HepG2 (cell line): ENCODE measurements around the gene PLEKHN1. TPM values are rescaled to one million over a fixed set of nuclear protein-coding genes. Genes with fewer than 3 reads are reported as not detected.
A peak's percentile ranks its signal among the peaks of the same experiment; 100 is the strongest.

Experiments
- ETV5 ChIP-seq: IDR thresholded peaks from 2 replicates; pipeline ENCODE4 v1.6.1; 2018; ENCODE audit warnings: missing biosample characterization, missing genetic modification reagents, inconsistent platforms, borderline replicate concordance
- MNT ChIP-seq: fragments of 450-650 bp; IDR thresholded peaks from 2 replicates; pipeline ENCODE4 v1.6.1; 2016
- NFAT5 ChIP-seq: sonication (generic); formaldehyde crosslinking; IDR thresholded peaks from 2 replicates; pipeline ENCODE4 v1.4.0; 2020; ENCODE audit warnings: missing genetic modification reagents
- PHB2 ChIP-seq: fragments of 450-650 bp; IDR thresholded peaks from 2 replicates; pipeline ENCODE4 v1.6.1; 2018; ENCODE audit not compliant: partially characterized antibody
- RARA ChIP-seq: IDR thresholded peaks from 2 replicates; pipeline ENCODE4 v1.6.1; 2016; ENCODE audit warnings: missing genetic modification reagents, missing compliant biosample characterization
- RXRA ChIP-seq: sonication (generic); formaldehyde crosslinking; IDR thresholded peaks from 2 replicates; pipeline ENCODE4 v1.5.1; 2020; ENCODE audit warnings: missing genetic modification reagents
- SAP130 ChIP-seq: IDR thresholded peaks from 2 replicates; pipeline ENCODE4 v1.6.1; 2016; ENCODE audit warnings: low read depth
- ZFP36L1 ChIP-seq: sonication (generic); formaldehyde crosslinking; IDR thresholded peaks from 2 replicates; pipeline ENCODE4 v1.8.0; 2022; ENCODE audit warnings: mild to moderate bottlenecking, missing genetic modification reagents, moderate library complexity
- ZFP37 ChIP-seq: sonication (generic); formaldehyde crosslinking; IDR thresholded peaks from 2 replicates; pipeline ENCODE4 v1.4.0; 2020; ENCODE audit warnings: missing genetic modification reagents, borderline replicate concordance
- ZFYVE20 ChIP-seq: sonication (generic); formaldehyde crosslinking; IDR thresholded peaks from 2 replicates; pipeline ENCODE4 v1.8.0; 2023; ENCODE audit warnings: low read depth, mild to moderate bottlenecking, moderate library complexity, missing genetic modification reagents, borderline replicate concordance
- ZNF12 ChIP-seq: sonication (generic); formaldehyde crosslinking; IDR thresholded peaks from 2 replicates; pipeline ENCODE4 v1.5.0; 2020; ENCODE audit warnings: missing genetic modification reagents
- ZNF549 ChIP-seq: sonication (generic); formaldehyde crosslinking; IDR thresholded peaks from 2 replicates; pipeline ENCODE4 v1.5.0; 2020; ENCODE audit warnings: missing genetic modification reagents
- ZNF605 ChIP-seq: sonication (generic); formaldehyde crosslinking; IDR thresholded peaks from 2 replicates; pipeline ENCODE4 v1.8.0; 2022; ENCODE audit warnings: mild to moderate bottlenecking, missing genetic modification reagents
- ZNF784 ChIP-seq: sonication (generic); formaldehyde crosslinking; IDR thresholded peaks from 2 replicates; pipeline ENCODE4 v1.5.1; 2020; ENCODE audit warnings: missing genetic modification reagents, mild to moderate bottlenecking, borderline replicate concordance
- polyA plus RNA-seq, 8 experiments: library from polyadenylated mRNA; depleted of rRNA in 3 of 8; stranded (reverse) in 7 of 8; unstranded in 1 of 8; fragments of >200 nt; fragmentation: Illumina TruSeq in 4 of 8; extraction: Trizol in 4 of 8; gene quantifications; 2 replicates each; pipeline versions ENCODE4 v1.2.1 to v1.2.3, GENCODE V29; 2011 to 2016; ENCODE audit warnings: low read depth in 4 of 8, missing spikeins in 1 of 8, mixed read lengths in 1 of 8; ENCODE audit not compliant: insufficient read depth in 1 of 8
- total RNA-seq, 5 experiments: library from RNA; depleted of rRNA; stranded (reverse); fragments of >200 nt; fragmentation: Illumina TruSeq; extraction: Trizol; gene quantifications; 2 replicates each; pipeline ENCODE4 v1.2.3, GENCODE V29; 2016; ENCODE audit warnings: low read depth in 1 of 5
- TF ChIP-seq, protein P1 (sequence below): sonication (generic); formaldehyde crosslinking; IDR thresholded peaks from 2 replicates; pipeline ENCODE4 v1.8.1; 2023; ENCODE audit warnings: mild to moderate bottlenecking, missing genetic modification reagents
- TF ChIP-seq, protein P2 (sequence below): sonication (generic); formaldehyde crosslinking; IDR thresholded peaks from 2 replicates; pipeline ENCODE4 v1.5.1; 2020; ENCODE audit warnings: mild to moderate bottlenecking, moderate library complexity, missing genetic modification reagents
- TF ChIP-seq, protein P3 (sequence below): sonication (generic); formaldehyde crosslinking; IDR thresholded peaks from 2 replicates; pipeline ENCODE4 v1.4.0; 2020; ENCODE audit warnings: missing genetic modification reagents

Gene PLEKHN1
- total and polyA plus RNA-seq, 2 of the 13 experiments (the other 11 are each of a cell fraction or from before 2014, with no cell fraction given), result 0.42 to 0.58 TPM

- 0 out of 2 replicates have a peak, but pooled peaks have one; percentile 11 for TF ChIP-seq NFAT5 (CRISPR knock-in tag)
- TF ChIP-seq, protein P1, sequence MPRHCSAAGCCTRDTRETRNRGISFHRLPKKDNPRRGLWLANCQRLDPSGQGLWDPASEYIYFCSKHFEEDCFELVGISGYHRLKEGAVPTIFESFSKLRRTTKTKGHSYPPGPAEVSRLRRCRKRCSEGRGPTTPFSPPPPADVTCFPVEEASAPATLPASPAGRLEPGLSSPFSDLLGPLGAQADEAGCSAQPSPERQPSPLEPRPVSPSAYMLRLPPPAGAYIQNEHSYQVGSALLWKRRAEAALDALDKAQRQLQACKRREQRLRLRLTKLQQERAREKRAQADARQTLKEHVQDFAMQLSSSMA (CRISPR knock-in tag), result no peak
- TF ChIP-seq ZFP36L1 (CRISPR knock-in tag), result 0 out of 2 replicates have a peak, but pooled peaks have one; percentile 11
- peak; percentile 42; the same call in 1 of the 2 replicates for TF ChIP-seq RXRA (CRISPR knock-in tag)
- peak; percentile 53; the same call in 1 of the 2 replicates for TF ChIP-seq ETV5 (CRISPR knock-in tag)
- TF ChIP-seq PHB2, result no peak
- no peak for TF ChIP-seq ZNF549 (CRISPR knock-in tag)
- TF ChIP-seq, protein P2, sequence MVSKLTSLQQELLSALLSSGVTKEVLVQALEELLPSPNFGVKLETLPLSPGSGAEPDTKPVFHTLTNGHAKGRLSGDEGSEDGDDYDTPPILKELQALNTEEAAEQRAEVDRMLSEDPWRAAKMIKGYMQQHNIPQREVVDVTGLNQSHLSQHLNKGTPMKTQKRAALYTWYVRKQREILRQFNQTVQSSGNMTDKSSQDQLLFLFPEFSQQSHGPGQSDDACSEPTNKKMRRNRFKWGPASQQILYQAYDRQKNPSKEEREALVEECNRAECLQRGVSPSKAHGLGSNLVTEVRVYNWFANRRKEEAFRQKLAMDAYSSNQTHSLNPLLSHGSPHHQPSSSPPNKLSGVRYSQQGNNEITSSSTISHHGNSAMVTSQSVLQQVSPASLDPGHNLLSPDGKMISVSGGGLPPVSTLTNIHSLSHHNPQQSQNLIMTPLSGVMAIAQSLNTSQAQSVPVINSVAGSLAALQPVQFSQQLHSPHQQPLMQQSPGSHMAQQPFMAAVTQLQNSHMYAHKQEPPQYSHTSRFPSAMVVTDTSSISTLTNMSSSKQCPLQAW (CRISPR knock-in tag), result no peak; the same call in 1 of the 2 replicates
- no peak for TF ChIP-seq ZNF12 (CRISPR knock-in tag)
- 0 out of 2 replicates have a peak, but pooled peaks have one; percentile 16 for TF ChIP-seq ZFP37 (CRISPR knock-in tag)
- peak; percentile 86; the same call in 1 of the 2 replicates for TF ChIP-seq ZNF605 (CRISPR knock-in tag)
- TF ChIP-seq, protein P3, sequence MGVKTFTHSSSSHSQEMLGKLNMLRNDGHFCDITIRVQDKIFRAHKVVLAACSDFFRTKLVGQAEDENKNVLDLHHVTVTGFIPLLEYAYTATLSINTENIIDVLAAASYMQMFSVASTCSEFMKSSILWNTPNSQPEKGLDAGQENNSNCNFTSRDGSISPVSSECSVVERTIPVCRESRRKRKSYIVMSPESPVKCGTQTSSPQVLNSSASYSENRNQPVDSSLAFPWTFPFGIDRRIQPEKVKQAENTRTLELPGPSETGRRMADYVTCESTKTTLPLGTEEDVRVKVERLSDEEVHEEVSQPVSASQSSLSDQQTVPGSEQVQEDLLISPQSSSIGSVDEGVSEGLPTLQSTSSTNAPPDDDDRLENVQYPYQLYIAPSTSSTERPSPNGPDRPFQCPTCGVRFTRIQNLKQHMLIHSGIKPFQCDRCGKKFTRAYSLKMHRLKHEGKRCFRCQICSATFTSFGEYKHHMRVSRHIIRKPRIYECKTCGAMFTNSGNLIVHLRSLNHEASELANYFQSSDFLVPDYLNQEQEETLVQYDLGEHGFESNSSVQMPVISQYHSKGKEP (CRISPR knock-in tag), result no peak
- TF ChIP-seq SAP130 (CRISPR knock-in tag), result 0 out of 2 replicates have a peak, but pooled peaks have one; percentile 48
- no peak for TF ChIP-seq ZNF784 (CRISPR knock-in tag)
- TF ChIP-seq ZFYVE20 (CRISPR knock-in tag), result no peak
- no peak for TF ChIP-seq MNT
- peak; percentile 74 for TF ChIP-seq RARA (CRISPR knock-in tag)
These were observed at the start of gene PLEKHN1 (continued) for GRCh38 chr1:966135-966703.
